ENCODE measurements around the gene PITX2. TPM values are rescaled to one million over a fixed set of nuclear protein-coding genes. Genes with fewer than 3 reads are reported as not detected.
A peak's percentile ranks its signal among the peaks of the same experiment; 100 is the strongest.

The PITX2 gene
- total and polyA plus RNA-seq, 2 experiments from 2014 or later = 1.5 to 7.0 TPM

- H3K9me3 ChIP-seq (ENCODE audit: low read depth) = no peaks in the 10 kb centered on the region
- no peak for DNase-seq (ENCODE audit: low read depth in 1 of 2, low spot score in 1 of 2)
- no peak overlapping the region for H3K27ac ChIP-seq
- H3K4me1 ChIP-seq (ENCODE audit: low read depth) = peaks cover 9% of the 10 kb centered on the region
- TF ChIP-seq, protein P1, sequence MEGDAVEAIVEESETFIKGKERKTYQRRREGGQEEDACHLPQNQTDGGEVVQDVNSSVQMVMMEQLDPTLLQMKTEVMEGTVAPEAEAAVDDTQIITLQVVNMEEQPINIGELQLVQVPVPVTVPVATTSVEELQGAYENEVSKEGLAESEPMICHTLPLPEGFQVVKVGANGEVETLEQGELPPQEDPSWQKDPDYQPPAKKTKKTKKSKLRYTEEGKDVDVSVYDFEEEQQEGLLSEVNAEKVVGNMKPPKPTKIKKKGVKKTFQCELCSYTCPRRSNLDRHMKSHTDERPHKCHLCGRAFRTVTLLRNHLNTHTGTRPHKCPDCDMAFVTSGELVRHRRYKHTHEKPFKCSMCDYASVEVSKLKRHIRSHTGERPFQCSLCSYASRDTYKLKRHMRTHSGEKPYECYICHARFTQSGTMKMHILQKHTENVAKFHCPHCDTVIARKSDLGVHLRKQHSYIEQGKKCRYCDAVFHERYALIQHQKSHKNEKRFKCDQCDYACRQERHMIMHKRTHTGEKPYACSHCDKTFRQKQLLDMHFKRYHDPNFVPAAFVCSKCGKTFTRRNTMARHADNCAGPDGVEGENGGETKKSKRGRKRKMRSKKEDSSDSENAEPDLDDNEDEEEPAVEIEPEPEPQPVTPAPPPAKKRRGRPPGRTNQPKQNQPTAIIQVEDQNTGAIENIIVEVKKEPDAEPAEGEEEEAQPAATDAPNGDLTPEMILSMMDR (IDR thresholded peaks at IDR 0.05; ENCODE audit: low read depth, low read length) = no peak
- peaks cover 100% of the 10 kb centered on the region for H3K27me3 ChIP-seq
- no peaks in the 10 kb centered on the region for H3K36me3 ChIP-seq
- H3K4me3 ChIP-seq = no peak overlapping the region
Observed at GRCh38 chr4:110620322-110620690, 2.6 kb downstream of the PITX2 start.

GRCh38 chr4:110619463-110620247 is 3.2 kb downstream of the PITX2 start:
- no peaks in the 10 kb centered on the region for H3K9me3 ChIP-seq (ENCODE audit: low read depth)
- H3K36me3 ChIP-seq = no peaks in the 10 kb centered on the region
- H3K4me3 ChIP-seq = no peak overlapping the region
- TF ChIP-seq, protein P1 (IDR thresholded peaks at IDR 0.05; ENCODE audit: low read depth, low read length) = no peak
- H3K27me3 ChIP-seq = peaks cover 100% of the 10 kb centered on the region
- peak in 1 of 2 donors; percentile 39 for DNase-seq (ENCODE audit: low read depth in 1 of 2, low spot score in 1 of 2)
- peaks cover 9% of the 10 kb centered on the region for H3K4me1 ChIP-seq (ENCODE audit: low read depth)
- no peak overlapping the region for H3K27ac ChIP-seq

DNA sequence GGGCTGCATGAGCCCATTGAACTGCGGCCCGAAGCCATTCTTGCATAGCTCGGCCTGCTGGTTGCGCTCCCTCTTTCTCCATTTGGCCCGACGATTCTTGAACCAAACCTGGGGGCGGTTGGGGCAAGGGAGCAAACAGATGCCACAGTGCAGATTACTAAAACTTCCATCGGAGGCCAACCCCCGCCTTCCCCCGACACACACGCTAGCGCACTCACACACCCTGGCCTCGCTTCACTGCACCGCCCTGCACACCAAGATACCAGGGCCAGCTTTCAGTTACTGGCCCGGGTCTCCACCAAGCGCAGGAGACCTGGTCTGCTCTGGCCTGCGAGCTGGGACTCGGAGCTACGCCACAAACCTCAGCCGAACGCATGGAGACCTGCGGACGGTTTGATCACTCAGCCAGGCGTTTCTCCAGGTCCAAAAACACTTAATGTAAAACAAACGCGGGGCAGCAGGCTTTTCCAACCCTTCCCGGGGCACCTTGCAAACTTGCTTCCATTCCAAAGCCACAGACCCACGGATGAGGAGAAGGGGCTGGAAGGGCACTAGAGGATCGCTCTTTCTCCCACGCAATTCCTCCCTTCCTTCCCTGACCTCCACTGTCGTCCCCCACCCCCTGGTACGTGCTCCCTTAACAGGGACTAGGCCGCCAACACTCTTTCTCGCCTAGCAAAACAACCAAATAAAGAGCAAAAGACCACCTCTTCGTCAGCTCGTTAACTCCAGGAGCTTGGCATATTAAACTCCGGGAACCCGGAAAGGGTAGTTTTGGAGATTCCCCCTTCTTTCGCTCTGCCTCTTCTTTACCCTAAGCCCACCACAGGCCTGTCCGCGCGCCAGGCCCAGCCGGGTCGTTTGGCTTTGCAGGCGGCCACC is 4.1 kb downstream of the PITX2 start:
- Histone ChIP-seq H3K9me3 (ENCODE audit: low read depth) (no peaks in the 10 kb centered on the region), H3K27me3 (peaks cover 100% of the 10 kb centered on the region), H3K4me1 (ENCODE audit: low read depth) (peaks cover 9% of the 10 kb centered on the region), H3K4me3 (no peak overlapping the region), H3K36me3 (no peaks in the 10 kb centered on the region), H3K27ac (no peak overlapping the region)
- TF ChIP-seq, protein P1 (IDR thresholded peaks at IDR 0.05; ENCODE audit: low read depth, low read length) = no peak
- DNase-seq (ENCODE audit: low read depth in 1 of 2, low spot score in 1 of 2) = no peak

- TF ChIP-seq, protein P1 (IDR thresholded peaks at IDR 0.05; ENCODE audit: low read depth, low read length) = no peak
- Histone ChIP-seq H3K36me3 (no peaks in the 10 kb centered on the region), H3K9me3 (ENCODE audit: low read depth) (no peaks in the 10 kb centered on the region), H3K4me3 (no peak overlapping the region), H3K4me1 (ENCODE audit: low read depth) (peaks cover 9% of the 10 kb centered on the region), H3K27ac (no peak overlapping the region), H3K27me3 (peaks cover 100% of the 10 kb centered on the region)
- DNase-seq (ENCODE audit: low read depth in 1 of 2, low spot score in 1 of 2) = peak in 1 of 2 donors; percentile 73
Observed at GRCh38 chr4:110617646-110618580, 5.0 kb downstream of the PITX2 start.

- DNase-seq (ENCODE audit: low read depth in 1 of 2, low spot score in 1 of 2) = peak in 1 of 2 donors; percentile 0
- peaks cover 9% of the 10 kb centered on the region for H3K4me1 ChIP-seq (ENCODE audit: low read depth)
- no peaks in the 10 kb centered on the region for H3K36me3 ChIP-seq
- no peaks in the 10 kb centered on the region for H3K9me3 ChIP-seq (ENCODE audit: low read depth)
- peaks cover 100% of the 10 kb centered on the region for H3K27me3 ChIP-seq
- no peak overlapping the region for H3K4me3 ChIP-seq
- no peak overlapping the region for H3K27ac ChIP-seq
- TF ChIP-seq, protein P1 (IDR thresholded peaks at IDR 0.05; ENCODE audit: low read depth, low read length) = no peak
Observed at GRCh38 chr4:110617075-110617640, 5.7 kb downstream of the PITX2 start.
